HCT116 (cell line): Measurements from ENCODE around the gene NKAIN4. TPM values are rescaled to one million over a fixed set of nuclear protein-coding genes. Genes with fewer than 3 reads are reported as not detected.

Experiments used
- ATAC-seq: fragments of 200-7000 bp; cut with Tn5 transposase; 2 replicates; pipeline ENCODE4 v1.9.1; 2020; ENCODE audit warnings: mild to moderate bottlenecking, moderate library complexity
- BruUV-seq: library from RNA; stranded (reverse); fragments of 400-500 nt; replicated peaks from 2 replicates; lab custom pipeline; 2021; lab: Mats Ljungman, UMichigan
- CTCF ChIA-PET: fragments of 300-600 bp; sonication (Branson Sonifier 250); formaldehyde crosslinking; loops from one replicate; lab custom pipeline; 2021; ENCODE audit warnings: antibody characterized with exemption; lab: Charles Lee
- POLR2A ChIA-PET: fragments of 300-600, 350-600 bp; sonication (Branson Sonifier 250); formaldehyde crosslinking; loops from one replicate; lab custom pipeline; 2021; ENCODE audit warnings: antibody characterized with exemption; lab: Charles Lee
- RAD21 ChIA-PET, 2 experiments: fragments of 300-600 bp; sonication (Branson Sonifier 250); formaldehyde crosslinking; loops; one replicate each; lab custom pipeline; 2023; ENCODE audit warnings: low total read pairs in 2 of 2; ENCODE audit not compliant: uncharacterized antibody in 2 of 2, unreplicated experiment in 2 of 2, low non-redundant PET in 1 of 2; lab: Charles Lee
- DNase-seq: peaks from one replicate; pipeline ENCODE4 v3.0.0-alpha.2; 2010; ENCODE audit warnings: low read depth, low spot score
- H2AFZ ChIP-seq: fragments of 200-600 bp; shearing (Covaris generic), sonication (generic); 2 replicates; pipeline ENCODE4 v1.6.1; 2017; ENCODE audit warnings: low read depth, mixed run types, mixed read lengths, antibody characterized with exemption, low read length; ENCODE audit not compliant: poor library complexity, severe bottlenecking
- H3K27ac ChIP-seq: 2 replicates; pipeline ENCODE4 v1.5.1; 2012; ENCODE audit warnings: low read depth, low read length
- H3K27me3 ChIP-seq: fragments of 200-600 bp; sonication (generic); 2 replicates; pipeline ENCODE4 v1.6.1; 2016; ENCODE audit warnings: mixed run types, low read length, mixed read lengths; ENCODE audit not compliant: insufficient read depth
- H3K36me3 ChIP-seq, 2 experiments: fragments of 200-500 bp in 1 of 2; fragments of 200-600 bp in 1 of 2; sonication (Bioruptor generic) in 1 of 2; sonication (generic) in 1 of 2; 2 replicates each; pipeline versions ENCODE4 v1.5.1 to v1.6.1; 2014 to 2016; ENCODE audit warnings: low read length in 2 of 2, inconsistent platforms in 1 of 2, mixed read lengths in 1 of 2, mixed run types in 1 of 2; ENCODE audit not compliant: insufficient read depth in 2 of 2, control insufficient read depth in 1 of 2
- H3K4me1 ChIP-seq, 2 experiments: fragments of 200-600 bp in 1 of 2; sonication (generic) in 1 of 2; 2 replicates each; pipeline versions ENCODE4 v1.5.1 to v1.6.1; 2012 to 2017; ENCODE audit warnings: low read length in 2 of 2, inconsistent platforms in 1 of 2, mild to moderate bottlenecking in 1 of 2, mixed read lengths in 1 of 2, mixed run types in 1 of 2, moderate library complexity in 1 of 2; ENCODE audit not compliant: insufficient read depth in 2 of 2, control insufficient read depth in 1 of 2
- H3K4me2 ChIP-seq: fragments of 200-600 bp; sonication (generic); 2 replicates; pipeline ENCODE4 v1.6.1; 2017; ENCODE audit warnings: mixed run types, low read length, mixed read lengths
- H3K4me3 ChIP-seq, 2 experiments: fragments of 200-600 bp in 1 of 2; sonication (generic) in 1 of 2; replicated peaks in 1 of 2; 2 replicates each; pipeline ENCODE4 v1.5.1; 2011 to 2016; ENCODE audit warnings: low read length in 2 of 2, control low read depth in 1 of 2, low read depth in 1 of 2, mild to moderate bottlenecking in 1 of 2, mixed read lengths in 1 of 2, mixed run types in 1 of 2
- H3K79me2 ChIP-seq: fragments of 200-600 bp; sonication (generic); 2 replicates; pipeline ENCODE4 v1.6.1; 2017; ENCODE audit warnings: mild to moderate bottlenecking, mixed run types, low read length, moderate library complexity, mixed read lengths; ENCODE audit not compliant: insufficient read depth
- H3K9ac ChIP-seq: fragments of 200-600 bp; sonication (generic); 2 replicates; pipeline ENCODE4 v1.6.1; 2016; ENCODE audit warnings: low read length, mixed read lengths
- H3K9me2 ChIP-seq: fragments of 200-600 bp; sonication (generic), shearing (Covaris generic); 2 replicates; pipeline ENCODE4 v1.6.1; 2017; ENCODE audit warnings: mixed run types, mild to moderate bottlenecking, moderate library complexity; ENCODE audit not compliant: insufficient read depth
- H3K9me3 ChIP-seq, 2 experiments: fragments of 200-500 bp in 1 of 2; fragments of 200-600 bp in 1 of 2; sonication (Bioruptor generic) in 1 of 2; sonication (generic) in 1 of 2; 2 replicates each; pipeline ENCODE4 v1.6.1; 2014 to 2017; ENCODE audit warnings: low read length in 2 of 2, mixed read lengths in 2 of 2, inconsistent platforms in 1 of 2, low read depth in 1 of 2, mild to moderate bottlenecking in 1 of 2, mixed run types in 1 of 2, moderate library complexity in 1 of 2; ENCODE audit not compliant: control insufficient read depth in 1 of 2, insufficient read depth in 1 of 2
- H4K20me1 ChIP-seq: fragments of 200-600 bp; sonication (generic), shearing (Covaris generic); 2 replicates; pipeline ENCODE4 v1.6.1; 2017; ENCODE audit warnings: mixed run types, mild to moderate bottlenecking, moderate library complexity; ENCODE audit not compliant: insufficient read depth
- EGR1 ChIP-seq: IDR thresholded peaks from 2 replicates; pipeline ENCODE4 v1.6.1; 2012; ENCODE audit warnings: low read depth
- EZH2phosphoT487 ChIP-seq: fragments of 200-600 bp; IDR thresholded peaks from 2 replicates; pipeline ENCODE4 v1.6.1; 2018; ENCODE audit warnings: antibody characterized with exemption, borderline replicate concordance
- FOSL1 ChIP-seq: IDR thresholded peaks from 2 replicates; pipeline ENCODE4 v1.6.1; 2012; ENCODE audit warnings: low read depth
- intact Hi-C: fragments of 100-400 bp; cut with micrococcal nuclease; formaldehyde crosslinking; loops from 2 replicates; pipeline ENCODE4 v1.10.0; 2022
- total RNA-seq: library from RNA; stranded (reverse); gene quantifications from one replicate; pipeline ENCODE4 v1.2.1, GENCODE V29; 2021; ENCODE audit not compliant: unreplicated experiment

The NKAIN4 gene
- total RNA-seq, 1 experiment from 2014 or later, result not detected

DNA sequence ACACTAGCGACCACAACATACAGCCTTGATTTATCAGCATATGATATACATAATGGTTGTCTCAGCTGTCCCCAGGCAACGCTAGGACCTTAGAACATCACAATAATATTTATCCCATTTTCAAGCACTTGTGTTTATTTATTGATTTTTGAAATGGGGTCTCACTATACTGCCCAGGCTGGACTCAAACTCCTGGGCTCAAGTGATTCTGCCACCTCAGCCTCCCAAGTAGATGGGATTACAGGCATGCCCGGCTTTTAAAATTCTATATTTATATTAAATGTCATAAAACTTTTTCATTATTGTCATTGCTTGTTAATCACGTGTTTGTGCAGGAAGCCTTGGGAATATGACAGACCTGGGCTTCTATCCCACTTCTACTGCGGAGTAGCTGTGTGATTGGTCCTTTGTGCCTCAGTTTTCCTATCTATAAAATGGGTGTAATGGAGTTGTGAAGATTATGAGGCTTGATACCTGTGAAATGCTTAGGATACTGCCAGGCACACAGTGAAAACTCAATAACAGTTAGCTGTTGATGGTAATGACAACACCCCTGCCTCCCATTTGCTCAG lies 48.9 kb upstream of the NKAIN4 start:
- no peak overlapping the region for H3K4me2 ChIP-seq
- H3K9me2 ChIP-seq, result no peaks in the 10 kb centered on the region
- no TSS peak for BruUV-seq
- H3K4me3 ChIP-seq, result no peak overlapping the region
- RAD21 ChIA-PET, result no interaction called here
- H3K27ac ChIP-seq, result no peak overlapping the region
- DNase-seq (no peak), ATAC-seq (no peak)
- H3K4me1 ChIP-seq, result no peaks in the 10 kb centered on the region
- no peak overlapping the region for H3K9ac ChIP-seq
- H3K9me3 ChIP-seq, result peaks cover 0 to 3% of the 10 kb centered on the region in 2 experiments; a peak in 1 of 4 replicates
- no peaks in the 10 kb centered on the region for H3K79me2 ChIP-seq
- TF ChIP-seq EGR1 (no peak), EZH2phosphoT487 (no peak)
- H3K27me3 ChIP-seq, result peaks cover 10% of the 10 kb centered on the region; the same call in 1 of the 2 replicates
- CTCF ChIA-PET, result interaction anchor here (1.5 kb wide), 1 partner anchor 80 kb away, joined by 3 read pairs; no protein-coding TSS in a partner anchor
- no peak overlapping the region for H2AFZ ChIP-seq
- intact Hi-C loops, result no loop called here
- no peaks in the 10 kb centered on the region for H4K20me1 ChIP-seq
- POLR2A ChIA-PET, result no interaction called here
- no peaks in the 10 kb centered on the region for H3K36me3 ChIP-seq

DNA sequence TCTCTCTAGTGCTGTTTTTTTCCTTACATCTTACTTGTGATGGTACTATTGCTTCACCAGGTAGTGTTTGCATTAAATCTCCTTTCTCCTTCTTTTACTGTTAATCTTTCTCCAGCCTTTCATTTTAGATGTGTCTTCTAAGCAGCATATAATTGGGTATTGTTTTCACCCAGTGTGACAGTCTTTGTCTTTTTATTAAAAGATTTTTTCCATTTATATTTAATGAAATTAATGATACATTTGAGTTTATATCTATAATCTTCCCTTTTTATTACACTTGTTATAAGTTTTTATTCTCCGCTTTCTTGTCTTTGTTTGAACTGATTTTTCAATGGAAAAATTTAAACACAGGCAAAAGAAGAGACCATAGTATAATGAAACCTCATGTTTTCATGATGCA lies 47.4 kb upstream of the NKAIN4 start:
- Histone ChIP-seq H3K4me3 (no peak overlapping the region), H3K9me3 (peaks cover 0 to 3% of the 10 kb centered on the region in 2 experiments; a peak in 1 of 4 replicates), H3K27me3 (peaks cover 10% of the 10 kb centered on the region; the same call in 1 of the 2 replicates), H2AFZ (no peak overlapping the region)
- CTCF ChIA-PET, result interaction anchor here (1.5 kb wide), 1 partner anchor 79 kb away, joined by 3 read pairs; no protein-coding TSS in a partner anchor
- TF ChIP-seq FOSL1, result no peak
- TF ChIP-seq EZH2phosphoT487, result no peak
- TF ChIP-seq, all 23 proteins: peak for 0
- no peaks in the 10 kb centered on the region for H3K9me2 ChIP-seq
- BruUV-seq, result no TSS peak
- no peak overlapping the region for H3K27ac ChIP-seq
- no peaks in the 10 kb centered on the region for H4K20me1 ChIP-seq
- ATAC-seq, result no peak
- ChIA-PET RAD21 (no interaction called here), POLR2A (no interaction called here)
- no peaks in the 10 kb centered on the region for H3K4me1 ChIP-seq
- no peaks in the 10 kb centered on the region for H3K36me3 ChIP-seq
- DNase-seq, result no peak
- H3K4me2 ChIP-seq, result no peak overlapping the region
- H3K79me2 ChIP-seq, result no peaks in the 10 kb centered on the region
- H3K9ac ChIP-seq, result no peak overlapping the region
- intact Hi-C loops, result no loop called here
